Adrenal gland (tissue), 12 donors: ENCODE measurements around the gene MED12L. TPM values are rescaled to one million over a fixed set of nuclear protein-coding genes. Genes with fewer than 3 reads are reported as not detected.

Experiments
- DNase-seq, 7 donors: peaks; one replicate each; pipeline ENCODE4 v3.0.0-alpha.2; 2019 to 2020
- H3K27ac ChIP-seq, 5 donors: fragments of 200-600 bp; sonication (generic) in 4 of 5; 1 replicate in 3 of 5; 2 replicates in 2 of 5; pipeline versions ENCODE4 v1.5.1 to v1.8.0; 2016 to 2020; ENCODE audit warnings: mild to moderate bottlenecking in 1 of 5
- H3K27me3 ChIP-seq: fragments of 200-600 bp; 2 replicates; pipeline ENCODE4 v1.8.0; 2021
- H3K36me3 ChIP-seq, 2 donors: fragments of 200-600 bp; replicated peaks in 1 of 2; 1 replicate in 1 of 2; 2 replicates in 1 of 2; pipeline versions ENCODE4 v1.5.1 to v1.8.0; 2018 to 2022
- H3K4me1 ChIP-seq, 2 donors: fragments of 200-600 bp; replicated peaks in 1 of 2; 1 replicate in 1 of 2; 2 replicates in 1 of 2; pipeline versions ENCODE4 v1.5.1 to v1.8.0; 2018 to 2021
- H3K4me3 ChIP-seq, 4 donors: fragments of 200-600 bp; sonication (generic) in 3 of 4; one replicate each; pipeline ENCODE4 v1.5.1; 2016 to 2018
- H3K9me3 ChIP-seq, 3 donors: fragments of 200-600 bp; sonication (generic) in 1 of 3; replicated peaks in 1 of 3; 1 replicate in 2 of 3; 2 replicates in 1 of 3; pipeline versions ENCODE4 v1.5.1 to v1.8.0; 2016 to 2021
- CTCF ChIP-seq, 6 experiments: fragments of 450-650 bp in 4 of 6; fragments of 200-600 bp in 2 of 6; sonication (generic) in 1 of 6; IDR thresholded peaks; 1 replicate in 5 of 6; 2 replicates in 1 of 6; pipeline versions ENCODE4 v1.5.1 to v1.8.0; 2016 to 2021; ENCODE audit warnings: antibody characterized with exemption in 6 of 6, mild to moderate bottlenecking in 2 of 6, moderate library complexity in 1 of 6
- POLR2A ChIP-seq, 2 donors: fragments of 450-650 bp; IDR thresholded peaks; one replicate each; pipeline ENCODE4 v1.6.1; 2017; ENCODE audit warnings: antibody characterized with exemption in 2 of 2, mild to moderate bottlenecking in 2 of 2, moderate library complexity in 1 of 2
- WGBS, 4 donors: extraction: QIAGEN DNeasy Blood & Tissue Kit in 2 of 4; methylation state at CpG; one replicate each; pipeline versions ENCODE4 v1.1.5 to v1.1.7; 2013 to 2017; 5-methylcytosine and 5-hydroxymethylcytosine counted together
- intact Hi-C, 2 donors: fragments of 100-400 bp; cut with DNase I; formaldehyde crosslinking; loops; one replicate each; pipeline versions ENCODE4 v1.14.1 to v1.15.0; 2022 to 2023
- polyA plus RNA-seq, 3 donors: library from polyadenylated mRNA; stranded (reverse); fragments of 200-250 nt in 2 of 3; fragments of 350-450 nt in 1 of 3; fragmentation: Illumina TruSeq in 1 of 3; extraction: RNeasy Lipid Tissue Mini Kit (QIAGEN cat#74804) in 1 of 3; gene quantifications; one replicate each; pipeline ENCODE4 v1.2.3, GENCODE V29; 2013 to 2014
- total RNA-seq, 9 donors: library from RNA; depleted of rRNA in 4 of 9; stranded (reverse); fragments of >200 nt in 4 of 9; fragments of 120-200 nt in 1 of 9; fragmentation: NEBNext Ultra II Directional in 1 of 9; extraction: Animal tissue kit (Norgen Biotek cat#: 25700) in 1 of 9; gene quantifications; one replicate each; pipeline versions ENCODE4 v1.1.0 to v1.2.4, GENCODE V29; 2013 to 2023
- donor health status: healthy with polysubstance abuse.
- donor health status: Bipolar disorder and iron deficiency.
- donor health status: DM: yes; HTN: yes; CAD: no.
- donor health status: DM: no; HTN: no; CAD: no.
- donor health status: DM: no; HTN: no; CAD: no.
- donor health status: DM: yes; HTN: yes; CAD: no.

MED12L gene
- total and polyA plus RNA-seq, 12 donors: 0.77 to 25.0 (median 6.3) TPM

- Histone ChIP-seq H3K4me3 (no peak overlapping the region), H3K9me3 (no peaks in the 10 kb centered on the region), H3K4me1 (peaks cover 0 to 3% of the 10 kb centered on the region in 2 donors), H3K27ac (no peak overlapping the region), H3K36me3 (no peaks in the 10 kb centered on the region), H3K27me3 (no peaks in the 10 kb centered on the region)
- TF ChIP-seq POLR2A (IDR thresholded peaks at IDR 0.05) (no peak), CTCF (IDR thresholded peaks at IDR 0.05) (no peak)
- DNase-seq: no peak
- intact Hi-C loops: no loop called here
- WGBS, 4 donors: 76 to 88% (median 84%) methylated on average over 4 of the region's 4 CpGs
Observed at GRCh38 chr3:151199554-151200438, 114.3 kb downstream of the MED12L start.

GRCh38 chr3:151200586-151200985 is 115.1 kb downstream of the MED12L start:
- Histone ChIP-seq H3K27me3 (no peaks in the 10 kb centered on the region), H3K4me1 (peaks cover 0 to 4% of the 10 kb centered on the region in 2 donors), H3K36me3 (no peaks in the 10 kb centered on the region), H3K9me3 (no peaks in the 10 kb centered on the region), H3K4me3 (no peak overlapping the region), H3K27ac (no peak overlapping the region)
- intact Hi-C loops: no loop called here
- TF ChIP-seq POLR2A (IDR thresholded peaks at IDR 0.05): no peak
- no peak for TF ChIP-seq CTCF (IDR thresholded peaks at IDR 0.05)
- 63 to 74% (median 70%) methylated on average over 2 of the region's 2 CpGs for WGBS, 4 donors
- DNase-seq: no peak

- no peak overlapping the region for H3K27ac ChIP-seq
- no peaks in the 10 kb centered on the region for H3K36me3 ChIP-seq
- TF ChIP-seq CTCF (IDR thresholded peaks at IDR 0.05) (no peak), POLR2A (IDR thresholded peaks at IDR 0.05) (no peak)
- H3K4me1 ChIP-seq: peaks cover 0 to 4% of the 10 kb centered on the region in 2 donors
- H3K9me3 ChIP-seq: no peaks in the 10 kb centered on the region
- WGBS, 4 donors: 88 to 96% (median 95%) methylated on average over 7 of the region's 7 CpGs
- no peak for DNase-seq
- H3K27me3 ChIP-seq: no peaks in the 10 kb centered on the region
- no peak overlapping the region for H3K4me3 ChIP-seq
- intact Hi-C loops: no loop called here
Observed at GRCh38 chr3:151201051-151201730, 115.7 kb downstream of the MED12L start.

- H3K9me3 ChIP-seq: no peaks in the 10 kb centered on the region
- no peak for TF ChIP-seq POLR2A (IDR thresholded peaks at IDR 0.05)
- TF ChIP-seq CTCF (IDR thresholded peaks at IDR 0.05): no peak
- H3K4me1 ChIP-seq: peaks cover 0 to 4% of the 10 kb centered on the region in 2 donors
- WGBS, 4 donors: 87 to 93% (median 90%) methylated on average over 3 of the region's 3 CpGs
- DNase-seq: no peak
- no peak within 1 kb of the TSS for H3K4me3 ChIP-seq
- intact Hi-C loops: no loop called here
- no peak within 1 kb of the TSS for H3K27ac ChIP-seq
- H3K27me3 ChIP-seq: no peaks in the 10 kb centered on the region
- H3K36me3 ChIP-seq: no peaks in the 10 kb centered on the region
Observed at GRCh38 chr3:151203051-151203420, 117.6 kb downstream of the MED12L start, which contains the start of gene GPR171. Gene GPR171 (minus strand): TSS chr3:151203216. CDS start chr3:151199386, 3,830 bp downstream.
